Hematopoietic multipotent progenitor cell (in vitro differentiated cells): ENCODE measurements around the gene NDUFAF5. TPM values are rescaled to one million over a fixed set of nuclear protein-coding genes. Genes with fewer than 3 reads are reported as not detected.
A peak's percentile ranks its signal among the peaks of the same experiment; 100 is the strongest.
"Not testable (repeated sequence)": the region's sequence is repeated elsewhere in the genome, so short reads cannot be mapped to it uniquely, and the experiment has no call there.

ENCODE experiments used
- DNase-seq, 3 donors: peaks; one replicate each; pipeline ENCODE4 v3.0.0-alpha.2; 2011 to 2015; ENCODE audit warnings: low read depth in 2 of 3, low spot score in 2 of 3
- total RNA-seq: library from RNA; depleted of rRNA; stranded (reverse); fragments of >200 nt; gene quantifications from one replicate; pipeline ENCODE4 v1.2.3, GENCODE V29; 2012

NDUFAF5 gene, protein sequence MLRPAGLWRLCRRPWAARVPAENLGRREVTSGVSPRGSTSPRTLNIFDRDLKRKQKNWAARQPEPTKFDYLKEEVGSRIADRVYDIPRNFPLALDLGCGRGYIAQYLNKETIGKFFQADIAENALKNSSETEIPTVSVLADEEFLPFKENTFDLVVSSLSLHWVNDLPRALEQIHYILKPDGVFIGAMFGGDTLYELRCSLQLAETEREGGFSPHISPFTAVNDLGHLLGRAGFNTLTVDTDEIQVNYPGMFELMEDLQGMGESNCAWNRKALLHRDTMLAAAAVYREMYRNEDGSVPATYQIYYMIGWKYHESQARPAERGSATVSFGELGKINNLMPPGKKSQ
- total RNA-seq, result 2.4 TPM

DNA sequence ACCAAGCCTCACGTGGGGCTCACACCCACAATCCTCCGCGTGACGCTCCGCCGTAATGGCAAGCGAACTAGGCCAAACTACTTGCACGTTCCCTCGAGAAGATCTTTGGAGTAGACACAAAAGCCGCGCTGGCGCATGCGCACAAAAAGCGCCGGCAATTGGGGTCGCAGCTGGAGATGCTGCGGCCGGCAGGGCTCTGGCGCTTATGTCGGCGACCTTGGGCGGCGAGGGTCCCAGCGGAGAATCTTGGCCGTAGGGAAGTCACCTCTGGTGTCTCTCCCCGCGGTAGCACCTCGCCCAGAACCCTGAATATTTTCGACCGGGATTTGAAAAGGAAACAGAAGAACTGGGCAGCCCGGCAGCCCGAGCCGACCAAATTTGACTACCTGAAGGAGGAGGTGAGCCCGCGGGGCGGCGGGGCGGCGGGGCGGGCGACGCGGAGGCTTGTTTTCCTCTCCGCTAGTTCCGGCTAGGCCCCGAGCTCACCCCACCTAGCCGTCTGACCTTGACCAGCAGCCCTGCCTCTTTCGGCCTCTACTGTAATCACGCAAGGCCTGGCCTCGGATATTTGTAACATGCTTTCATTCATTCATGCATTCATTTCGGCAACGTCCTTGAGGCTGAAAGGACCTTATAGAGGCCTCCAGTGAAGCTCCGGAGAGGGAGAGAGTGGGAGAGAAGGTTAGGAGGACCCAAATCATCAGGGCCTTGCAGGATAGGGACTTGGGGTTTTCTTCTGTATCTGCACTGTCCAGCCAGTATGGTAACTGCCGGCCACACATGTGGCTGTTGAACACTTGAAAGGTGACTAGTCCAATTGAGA, at the start of gene NDUFAF5, which contains the start of gene ESF1:
TSS of gene NDUFAF5 (plus strand) at position 136 of the 823 bp plus-strand sequence. CDS start at position 177, 41 bp downstream.
TSS of gene ESF1 (minus strand) at position 27 of the 823 bp plus-strand sequence. CDS start 1,779 bp downstream, outside the sequence.
- peak; percentile 80 to 99 (median 96) for DNase-seq

DNA sequence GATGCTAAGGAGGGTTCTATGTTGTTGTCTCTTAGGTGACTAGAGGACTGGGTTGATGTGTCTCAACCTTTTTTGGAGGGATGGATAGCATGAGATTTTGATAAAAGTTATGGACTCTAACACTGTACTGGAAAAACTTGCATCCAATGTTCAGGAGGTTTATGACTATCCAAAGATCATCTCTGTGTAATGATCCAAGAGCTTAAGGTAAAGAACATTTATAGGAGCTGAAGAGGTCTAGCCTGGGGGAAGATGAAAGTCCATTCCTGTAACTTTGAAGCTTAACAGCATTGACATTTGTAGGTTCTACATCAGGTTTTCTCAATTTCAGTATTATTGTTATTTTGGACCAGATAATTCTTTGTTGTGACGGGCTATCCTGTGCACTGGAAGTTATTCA, 49.0 kb upstream of the NDUFAF5 start:
- DNase-seq, result no peak

DNA sequence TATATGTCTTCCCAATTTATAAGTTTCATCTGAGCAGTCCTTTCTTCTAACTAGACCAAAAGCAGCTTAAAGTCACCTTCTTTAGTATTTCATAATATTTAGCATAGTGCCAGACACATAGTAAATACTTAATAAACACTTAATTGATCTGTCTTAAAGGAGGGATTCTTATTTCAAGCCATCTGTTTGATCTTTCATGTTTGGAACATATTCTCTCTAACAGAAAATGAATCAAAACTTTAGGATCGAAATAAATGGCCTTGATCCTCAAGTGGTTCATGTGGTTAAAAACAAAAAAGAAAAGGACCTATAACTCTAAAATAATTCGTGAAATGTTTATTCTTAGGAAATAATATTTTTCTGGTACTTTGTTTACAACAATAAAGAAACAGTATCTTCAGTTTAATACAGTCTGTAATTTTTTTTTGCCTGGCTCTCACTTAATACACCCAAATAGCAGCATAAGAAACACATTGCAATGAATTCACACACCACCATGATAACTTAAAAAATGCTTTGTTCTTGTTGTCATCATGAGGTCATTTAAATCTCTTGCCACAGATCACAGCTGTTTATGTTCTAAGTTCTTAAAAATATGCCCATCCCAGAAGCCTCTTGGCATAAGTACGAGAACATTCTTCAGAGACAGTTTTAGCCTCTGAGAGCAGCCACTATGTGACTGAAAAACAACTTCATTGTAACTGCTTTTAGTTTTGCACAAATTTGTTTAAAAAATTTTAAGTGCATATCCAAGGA, 48.2 kb upstream of the NDUFAF5 start:
- DNase-seq, result no peak

DNA sequence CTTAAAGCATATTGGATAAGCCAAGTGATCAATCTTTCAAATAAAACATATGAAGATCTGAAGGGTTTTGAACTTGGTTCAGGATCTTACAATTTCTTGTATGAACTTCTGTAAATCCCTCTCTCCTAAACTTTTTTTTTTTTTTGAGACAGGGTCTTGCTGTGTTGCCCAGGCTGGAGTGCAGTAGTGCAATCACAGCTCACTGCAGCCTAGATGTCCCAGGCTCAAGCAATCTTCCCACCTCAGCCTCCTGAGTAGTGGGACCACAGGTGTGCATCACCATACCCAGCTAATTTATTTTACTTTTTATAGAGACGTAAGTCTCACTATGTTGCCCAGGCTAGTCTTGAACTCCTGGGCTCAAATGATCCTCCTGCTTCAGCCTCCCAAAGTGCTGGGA, 46.6 kb upstream of the NDUFAF5 start:
- DNase-seq, result not testable (repeated sequence)

DNA sequence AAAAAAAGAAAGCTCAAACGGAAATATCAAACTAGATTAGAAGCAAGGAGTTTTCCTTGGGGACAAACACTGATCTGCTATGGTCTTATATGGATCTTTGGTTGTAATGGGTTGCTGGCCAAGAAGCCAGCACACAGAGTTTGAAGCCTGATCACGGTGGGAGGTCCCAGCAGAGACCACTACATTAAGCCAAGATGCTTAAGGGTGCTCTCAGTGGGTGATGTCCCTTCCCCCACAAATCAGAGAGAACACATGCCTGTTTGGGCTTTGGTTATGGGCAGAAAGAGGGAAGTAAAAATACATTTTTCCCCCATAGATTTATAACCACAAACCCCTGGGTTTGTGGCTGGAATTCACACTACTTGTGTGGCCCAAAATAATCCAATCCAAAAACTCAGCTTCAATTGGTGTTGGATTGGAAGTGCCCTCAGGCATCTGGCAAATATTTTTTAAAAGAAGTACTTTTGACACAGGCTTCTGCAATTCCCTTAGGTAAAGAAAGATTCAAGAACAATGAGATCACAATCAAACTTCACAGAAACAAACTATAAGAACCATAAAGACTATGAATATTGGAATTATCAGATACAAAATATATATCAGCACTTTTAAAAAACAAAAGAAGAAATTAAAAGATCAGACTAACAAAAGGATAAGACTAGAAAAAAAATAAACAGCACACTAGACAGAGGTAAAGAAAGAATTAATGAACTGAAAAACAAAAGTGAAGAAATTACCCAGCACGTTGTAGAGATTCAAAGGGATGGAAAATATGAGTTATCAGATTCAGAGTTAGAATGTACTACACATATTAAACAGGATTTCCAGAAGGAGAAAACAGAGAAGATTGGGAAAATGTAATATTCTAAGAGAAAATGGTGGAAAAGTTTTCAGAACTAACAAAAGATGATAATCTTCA, 44.8 kb upstream of the NDUFAF5 start:
- no peak for DNase-seq

DNA sequence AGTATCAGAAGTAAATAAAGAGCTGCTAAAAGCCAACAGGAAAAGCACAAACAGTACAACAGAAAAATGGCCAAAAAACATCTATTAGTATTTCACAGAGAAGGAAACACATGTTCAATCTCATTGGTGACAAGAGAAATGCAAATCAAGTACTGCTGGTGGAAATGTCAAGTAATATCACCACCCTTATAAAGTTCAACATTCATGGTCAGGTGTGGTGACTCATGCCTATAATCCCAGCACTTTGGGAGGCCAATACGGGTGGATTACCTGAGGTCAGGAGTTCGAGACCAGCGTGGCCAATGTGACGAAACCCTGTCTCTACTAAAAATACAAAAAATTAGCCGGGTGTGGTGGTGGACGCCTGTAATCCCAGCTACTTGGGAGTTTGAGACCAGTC, 42.9 kb upstream of the NDUFAF5 start:
- DNase-seq, result no peak

DNA sequence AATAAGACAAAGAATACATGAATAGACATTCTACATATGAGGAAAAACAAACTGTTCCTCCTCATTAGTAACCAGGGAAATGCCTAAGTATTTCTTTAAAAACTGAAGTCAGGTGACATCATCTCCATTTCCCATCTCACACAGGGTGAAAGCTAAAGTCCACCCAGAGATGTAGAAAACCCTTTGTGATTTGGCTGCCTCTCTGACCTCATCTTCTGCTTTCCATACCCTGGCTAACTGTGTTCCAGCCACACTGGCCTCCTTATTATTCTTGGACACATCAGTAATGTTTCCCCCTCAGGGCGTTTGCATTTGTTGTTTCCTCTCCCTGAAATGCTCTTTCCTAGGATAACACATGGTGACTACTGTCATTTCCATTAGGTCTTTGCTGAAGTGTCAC, 40.5 kb upstream of the NDUFAF5 start:
- DNase-seq, result no peak

DNA sequence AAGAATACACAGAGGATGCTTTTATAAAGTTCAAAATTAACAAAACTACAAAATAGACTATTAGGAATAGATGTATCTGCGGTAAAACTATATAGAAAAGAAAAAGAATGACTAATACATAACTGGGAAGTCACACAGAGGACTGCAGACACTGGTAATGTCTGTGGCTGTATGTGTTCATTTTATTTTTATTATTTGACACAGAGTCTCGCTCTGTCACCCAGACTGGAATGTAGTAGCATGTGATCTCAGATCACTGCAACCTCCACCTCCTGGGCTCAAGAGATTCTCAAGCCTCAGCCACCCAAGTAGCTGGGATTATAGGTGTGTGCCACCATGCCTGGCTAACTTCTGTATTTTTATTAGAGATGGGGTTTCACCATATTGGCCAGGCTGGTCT, 39.0 kb upstream of the NDUFAF5 start:
- DNase-seq, result no peak

DNA sequence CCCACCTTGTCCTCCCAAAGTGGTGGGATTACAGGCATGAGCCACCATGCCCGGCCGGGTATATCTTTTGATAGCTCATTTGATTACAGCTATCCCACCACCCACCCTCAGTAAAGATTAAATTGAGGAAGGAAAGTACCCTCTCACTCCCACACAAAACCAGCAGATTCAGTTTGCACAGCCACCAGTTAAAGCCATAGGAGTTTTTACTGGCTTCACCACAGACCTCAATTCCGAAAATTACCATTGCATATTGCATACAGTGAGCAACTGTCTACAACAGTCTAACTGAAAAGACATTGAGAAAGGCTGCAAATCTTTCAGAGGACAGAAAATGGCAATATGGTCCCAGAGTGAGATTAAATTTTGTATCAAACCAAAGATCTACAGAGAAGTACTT, 35.0 kb upstream of the NDUFAF5 start:
- DNase-seq, result no peak

DNA sequence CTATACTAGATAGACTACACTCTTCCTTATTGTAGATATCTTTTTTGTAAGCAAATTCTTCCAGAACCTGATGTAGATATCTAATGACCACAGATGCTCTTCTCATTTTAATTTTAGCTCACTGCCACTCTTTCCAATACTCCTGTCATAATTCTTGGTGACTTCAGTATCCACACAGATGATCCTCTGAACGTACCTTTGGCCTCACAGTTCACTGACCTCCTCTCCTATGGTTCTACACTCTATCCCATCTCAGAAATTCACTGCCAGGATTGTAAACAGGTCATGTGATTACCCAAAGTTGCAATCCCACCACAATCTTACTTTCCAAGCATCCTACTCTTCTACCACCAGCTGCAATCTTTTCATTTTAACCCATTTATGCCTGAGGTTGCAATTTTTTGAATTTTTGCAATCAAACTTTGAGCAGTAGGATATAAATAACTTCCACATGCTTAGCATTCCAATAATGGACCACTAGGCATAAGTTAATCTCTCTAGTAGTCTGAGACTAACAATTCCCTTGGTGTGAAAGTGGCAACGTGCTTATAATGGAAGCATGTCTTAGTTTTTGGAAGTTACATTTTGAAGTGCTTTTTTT, 31.3 kb upstream of the NDUFAF5 start:
- no peak for DNase-seq

DNA sequence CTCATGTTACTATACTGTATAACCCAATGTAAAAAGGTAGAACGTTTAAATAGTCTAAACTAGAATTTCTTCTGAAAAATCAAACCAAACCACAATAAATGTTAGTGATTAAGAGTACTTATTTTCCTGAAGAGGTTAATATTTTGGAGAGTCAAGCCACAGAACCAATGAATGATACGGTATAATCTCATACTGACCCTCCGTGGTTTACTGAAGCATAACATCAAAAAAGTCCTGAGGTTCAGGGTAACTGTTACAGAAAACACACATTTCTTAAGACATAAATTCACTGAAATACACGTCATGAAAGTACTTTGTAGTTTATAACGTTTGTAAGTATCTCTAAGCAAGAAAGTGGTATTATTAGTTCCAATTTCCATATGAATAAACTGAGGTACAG, 29.0 kb upstream of the NDUFAF5 start:
- DNase-seq, result no peak

DNA sequence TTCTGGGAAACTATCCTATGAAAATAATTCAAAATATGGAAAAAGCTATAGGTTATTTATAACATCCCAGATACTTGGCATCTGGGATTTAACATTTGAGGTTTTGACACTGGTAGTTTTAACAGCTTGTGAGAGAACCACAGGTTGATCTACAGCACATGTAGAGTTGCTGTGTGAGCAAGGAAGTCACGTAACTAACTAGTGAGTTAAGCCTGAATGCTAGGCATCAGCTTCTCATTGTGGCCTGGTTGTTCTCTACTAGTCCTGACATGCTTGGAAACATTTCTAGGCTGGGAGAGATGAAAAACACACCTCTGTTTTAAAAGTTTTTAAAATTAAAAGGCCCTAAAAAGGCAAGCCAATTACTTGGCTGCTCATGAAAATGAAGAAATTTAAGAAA, 28.3 kb upstream of the NDUFAF5 start:
- DNase-seq, result no peak

DNA sequence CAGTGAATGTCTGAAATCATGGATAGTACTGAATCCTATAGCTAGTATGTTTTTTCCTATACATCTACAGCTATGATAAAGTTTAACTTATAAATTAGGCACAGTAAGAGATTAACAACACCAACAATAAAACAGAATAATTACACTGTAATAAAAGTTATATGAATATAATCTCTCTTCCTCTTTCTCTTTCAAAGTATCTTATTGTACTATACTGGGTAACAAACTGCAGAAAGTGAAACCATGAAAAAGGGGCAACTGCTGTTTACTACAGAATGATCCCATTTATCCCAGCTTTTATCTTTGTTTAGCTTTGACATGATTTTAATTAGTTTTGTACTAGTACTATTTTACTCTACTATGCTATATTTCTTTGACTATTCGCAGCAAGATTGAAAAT, 25.9 kb upstream of the NDUFAF5 start:
- no peak for DNase-seq

DNA sequence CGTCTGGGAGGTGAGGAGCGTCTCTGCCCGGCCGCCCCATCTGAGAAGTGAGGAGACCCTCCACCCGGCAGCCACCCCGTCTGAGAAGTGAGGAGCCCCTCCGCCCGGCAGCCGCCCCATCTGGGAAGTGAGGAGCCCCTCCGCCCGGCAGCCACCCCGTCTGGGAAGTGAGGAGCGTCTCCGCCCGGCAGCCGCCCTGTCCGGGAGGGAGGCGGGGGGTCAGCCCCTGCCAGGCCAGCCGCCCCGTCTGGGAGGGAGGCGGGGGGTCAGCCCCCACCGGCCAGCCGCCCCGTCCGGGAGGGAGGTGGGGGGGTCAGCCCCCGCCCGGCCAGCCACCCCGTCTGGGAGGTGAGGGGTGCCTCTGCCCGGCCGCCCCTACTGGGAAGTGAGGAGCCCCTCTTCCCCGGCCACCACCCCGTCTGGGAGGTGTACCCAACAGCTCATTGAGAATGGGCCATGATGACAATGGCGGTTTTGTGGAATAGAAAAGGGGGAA, 24.3 kb upstream of the NDUFAF5 start:
- not testable (repeated sequence) for DNase-seq

DNA sequence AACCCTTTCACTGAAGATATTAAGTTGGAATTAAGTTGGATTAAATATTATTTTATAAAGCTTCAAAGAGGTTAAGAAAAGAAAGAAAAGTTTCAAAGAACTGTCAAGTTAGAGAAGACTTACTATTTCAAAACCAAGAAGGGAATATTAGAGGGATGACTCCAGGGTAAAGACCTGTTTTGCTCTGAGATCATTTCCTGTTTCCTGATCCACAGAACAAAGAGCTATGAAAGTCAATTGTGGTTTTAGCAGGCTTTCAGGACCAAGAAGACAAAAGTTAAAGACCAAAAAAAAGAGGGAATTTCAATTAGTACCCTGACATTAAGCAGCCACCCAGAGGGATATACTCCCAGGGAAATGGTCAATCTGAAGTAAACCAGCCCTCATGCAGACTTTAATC, 19.5 kb upstream of the NDUFAF5 start:
- DNase-seq, result no peak

DNA sequence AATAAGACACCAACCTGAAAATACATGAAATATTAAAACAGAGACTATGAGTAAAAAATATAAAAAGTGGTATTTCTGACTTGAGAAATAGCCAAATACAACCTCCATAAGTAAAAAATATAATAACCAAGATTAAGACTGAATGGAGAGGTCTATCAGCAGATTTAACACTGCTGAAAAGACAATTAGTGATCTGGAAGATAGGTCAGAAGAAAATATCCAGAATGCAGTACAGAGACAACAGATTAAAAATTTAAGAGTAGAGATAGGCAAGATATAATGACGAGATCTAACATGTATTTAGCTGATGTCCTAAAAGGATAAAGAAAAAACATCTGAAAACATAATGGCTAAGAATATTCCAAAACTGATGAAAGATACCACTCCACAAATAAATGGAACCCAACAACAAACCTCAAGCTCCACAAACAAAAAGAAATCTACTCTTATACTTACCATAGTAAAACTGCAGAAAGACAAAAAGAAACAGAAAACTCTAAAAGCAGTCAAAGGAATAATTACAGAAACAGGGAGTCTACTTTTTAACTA, 18.9 kb upstream of the NDUFAF5 start:
- DNase-seq, result no peak

DNA sequence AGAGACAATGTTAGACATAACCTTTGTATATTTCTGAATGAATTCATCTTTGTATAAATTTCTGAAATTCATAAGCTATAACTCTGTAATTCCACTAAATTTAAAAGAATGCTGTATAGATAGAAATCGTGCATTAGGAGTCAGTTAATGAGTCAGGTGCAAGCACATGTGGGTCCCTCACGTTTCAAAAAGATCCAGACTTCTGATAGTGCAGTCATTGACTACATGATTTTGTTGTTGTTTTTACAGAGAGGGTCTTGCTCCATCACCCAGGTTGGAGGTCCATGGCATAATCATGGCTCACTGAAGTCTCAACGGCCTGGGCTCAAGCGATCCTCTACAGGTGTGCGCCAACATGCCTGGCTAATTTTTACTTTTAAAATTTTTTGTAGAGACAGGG, 14.7 kb upstream of the NDUFAF5 start:
- no peak for DNase-seq

DNA sequence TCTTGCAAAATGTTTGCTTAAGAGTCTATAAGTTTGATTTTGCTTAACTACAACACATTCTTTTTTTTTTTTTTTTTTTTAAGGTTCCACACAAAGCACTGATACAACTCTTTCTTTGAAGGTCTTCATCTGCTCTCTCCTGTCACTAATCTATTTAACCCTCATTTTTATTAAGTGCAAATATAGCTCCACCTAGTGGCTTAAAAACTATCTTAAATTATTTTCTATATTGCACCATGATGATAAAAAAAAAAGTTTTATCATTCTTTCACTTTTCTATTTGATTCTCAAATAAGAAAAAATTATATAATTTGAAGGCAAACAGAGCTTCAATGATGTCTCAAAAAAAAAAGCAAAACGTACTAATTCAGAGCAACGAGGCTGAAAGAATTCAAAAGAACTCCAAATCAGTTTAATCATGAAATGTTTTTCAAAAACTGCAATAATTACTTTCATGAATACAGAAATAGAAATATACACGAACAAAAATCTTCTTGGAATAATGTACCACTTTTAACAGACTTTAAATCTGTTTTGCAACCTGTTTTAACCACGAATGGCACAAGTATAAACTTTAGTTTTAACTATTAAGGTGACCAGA, 12.9 kb upstream of the NDUFAF5 start:
- DNase-seq, result peak in 2 of 3 donors; percentile 7 to 58

DNA sequence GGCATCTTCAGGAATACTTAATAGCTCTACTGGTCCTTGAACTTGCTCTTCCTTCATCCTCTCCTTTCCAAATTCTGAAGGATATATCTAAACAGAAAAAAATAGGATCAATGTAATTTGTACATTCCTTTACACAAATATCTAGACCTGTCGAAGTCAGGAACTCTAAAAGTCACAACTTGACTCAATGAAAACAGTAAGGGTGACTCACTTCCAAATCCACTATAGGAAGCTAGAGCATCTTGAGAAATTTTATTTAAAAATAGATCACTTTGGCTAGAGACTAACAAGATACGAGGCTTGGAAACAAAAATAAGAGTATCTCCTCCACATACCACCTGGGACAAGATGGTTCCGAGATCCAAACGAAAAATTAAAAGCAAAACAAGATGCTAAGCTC, 12.3 kb upstream of the NDUFAF5 start:
- DNase-seq, result no peak
